Endodermal cell (in vitro differentiated cells): ENCODE measurements around the gene TAF1D. TPM values are rescaled to one million over a fixed set of nuclear protein-coding genes. Genes with fewer than 3 reads are reported as not detected.

Experiments
- DNase-seq: peaks from one replicate; pipeline ENCODE4 v3.0.0-alpha.2; 2017
- H3K27ac ChIP-seq: 2 replicates; pipeline ENCODE4 v1.5.1; 2013; ENCODE audit warnings: mild to moderate bottlenecking, low read depth, low read length, moderate library complexity
- H3K27me3 ChIP-seq: 2 replicates; pipeline ENCODE4 v1.6.1; 2013; ENCODE audit warnings: mild to moderate bottlenecking, low read length, moderate library complexity; ENCODE audit not compliant: insufficient read depth, control insufficient read depth, poor library complexity, severe bottlenecking
- H3K36me3 ChIP-seq: 2 replicates; pipeline ENCODE4 v1.7.0; 2013; ENCODE audit warnings: mild to moderate bottlenecking, low read length, moderate library complexity; ENCODE audit not compliant: control insufficient read depth, insufficient read depth
- H3K4me1 ChIP-seq: one replicate; pipeline ENCODE4 v1.7.0; 2013; ENCODE audit warnings: low read length; ENCODE audit not compliant: control insufficient read depth, insufficient read depth
- H3K4me3 ChIP-seq: 2 replicates; pipeline ENCODE4 v1.5.1; 2013; ENCODE audit warnings: mild to moderate bottlenecking, low read length, moderate library complexity
- H3K9ac ChIP-seq: 2 replicates; pipeline ENCODE4 v1.6.1; 2013; ENCODE audit warnings: mild to moderate bottlenecking, low read length, moderate library complexity; ENCODE audit not compliant: poor library complexity, severe bottlenecking; ENCODE audit errors: extremely low read depth
- H3K9me3 ChIP-seq: 2 replicates; pipeline ENCODE4 v1.6.1; 2013; ENCODE audit warnings: mild to moderate bottlenecking, low read length, moderate library complexity; ENCODE audit not compliant: control insufficient read depth
- H3K27ac Mint-ChIP-seq: 2 replicates; pipeline ENCODE4 v1.8.0; 2020; ENCODE audit warnings: mixed read lengths
- H3K27me3 Mint-ChIP-seq: 2 replicates; pipeline ENCODE4 v1.8.0; 2021; ENCODE audit warnings: mild to moderate bottlenecking, mixed read lengths; ENCODE audit not compliant: insufficient read depth
- H3K36me3 Mint-ChIP-seq: 2 replicates; pipeline ENCODE4 v1.8.0; 2020; ENCODE audit warnings: low read depth, mixed read lengths
- H3K4me1 Mint-ChIP-seq: 2 replicates; pipeline ENCODE4 v1.8.0; 2020; ENCODE audit warnings: mixed read lengths
- H3K4me3 Mint-ChIP-seq: 2 replicates; pipeline ENCODE4 v1.8.0; 2020; ENCODE audit warnings: mild to moderate bottlenecking, moderate library complexity, mixed read lengths
- H3K9me3 Mint-ChIP-seq: 2 replicates; pipeline ENCODE4 v1.8.0; 2020; ENCODE audit warnings: mild to moderate bottlenecking, mixed read lengths
- CTCF ChIP-seq: fragments of 200-600 bp; sonication (generic); conservative IDR thresholded peaks from 2 replicates; pipeline ENCODE4 v1.5.0; 2021; ENCODE audit warnings: antibody characterized with exemption, mild to moderate bottlenecking
- WGBS, 2 experiments: methylation state at CpG; one replicate each; pipeline versions ENCODE4 v1.1.5 to v1.1.7; 2013; ENCODE audit warnings: missing lambda C conversion rate in 2 of 2, mixed read lengths in 1 of 2; ENCODE audit not compliant: insufficient coverage in 1 of 2, insufficient read length in 1 of 2; 5-methylcytosine and 5-hydroxymethylcytosine counted together
- total RNA-seq, 2 donors: library from RNA; stranded (reverse); fragmentation: NEBNext Ultra II Directional in 1 of 2; extraction: Animal tissue kit (Norgen Biotek cat#: 25700) in 1 of 2; gene quantifications; 2 replicates in 1 of 2; 3 replicates in 1 of 2; pipeline ENCODE4 v1.2.1, GENCODE V29; 2021

The TAF1D gene
- total RNA-seq, 2 donors from 2014 or later = 195 to 231 TPM

- Mint-ChIP-seq H3K9me3 (no peaks in the 10 kb centered on the region), H3K4me1 (peaks cover 5% of the 10 kb centered on the region)
- H3K4me3 ChIP-seq = no peak overlapping the region
Measured at GRCh38 chr11:93757924-93758865, 16.9 kb upstream of the TAF1D start.

GRCh38 chr11:93757301-93757700, 16.0 kb upstream of the TAF1D start:
- peaks cover 54% of the 10 kb centered on the region for H3K36me3 ChIP-seq
- 94 to 95% methylated on average over 2 to 3 of the region's 3 CpGs for WGBS, 2 experiments
- H3K27ac ChIP-seq = no peak overlapping the region

More at GRCh38 chr11:93757924-93758865, 16.9 kb upstream of the TAF1D start:
- H3K9ac ChIP-seq = no peak overlapping the region
- WGBS, 2 experiments = 93 to 97% methylated on average over 20 to 38 of the region's 38 CpGs
- peaks cover 54% of the 10 kb centered on the region for H3K36me3 Mint-ChIP-seq
- H3K4me1 ChIP-seq = no peaks in the 10 kb centered on the region
- H3K27me3 ChIP-seq = no peaks in the 10 kb centered on the region
- peaks cover 63% of the 10 kb centered on the region for H3K36me3 ChIP-seq
- no peak overlapping the region for H3K4me3 Mint-ChIP-seq
- no peak overlapping the region for H3K27ac ChIP-seq
- no peak for DNase-seq
- no peaks in the 10 kb centered on the region for H3K9me3 ChIP-seq
- TF ChIP-seq CTCF = no peak
- no peak overlapping the region for H3K27ac Mint-ChIP-seq
- H3K27me3 Mint-ChIP-seq = no peaks in the 10 kb centered on the region

GRCh38 chr11:93756748-93757147, 15.5 kb upstream of the TAF1D start:
- H3K36me3 Mint-ChIP-seq = peaks cover 58% of the 10 kb centered on the region
- no peaks in the 10 kb centered on the region for H3K4me1 ChIP-seq
- no peaks in the 10 kb centered on the region for H3K27me3 Mint-ChIP-seq
- TF ChIP-seq CTCF = no peak
- no peak overlapping the region for H3K9ac ChIP-seq
- H3K27ac Mint-ChIP-seq = no peak overlapping the region
- H3K4me1 Mint-ChIP-seq = peaks cover 5% of the 10 kb centered on the region
- H3K36me3 ChIP-seq = peaks cover 53% of the 10 kb centered on the region
- no peaks in the 10 kb centered on the region for H3K9me3 ChIP-seq
- WGBS, 2 experiments = 83% methylated on average over 3 of the region's 3 CpGs; no CpG with 5 or more reads in 1 of the 2 experiments
- H3K9me3 Mint-ChIP-seq = no peaks in the 10 kb centered on the region
- no peak overlapping the region for H3K4me3 ChIP-seq
- no peak overlapping the region for H3K27ac ChIP-seq
- H3K27me3 ChIP-seq = no peaks in the 10 kb centered on the region
- H3K4me3 Mint-ChIP-seq = no peak overlapping the region
- no peak for DNase-seq

More at GRCh38 chr11:93757301-93757700, 16.0 kb upstream of the TAF1D start:
- no peaks in the 10 kb centered on the region for H3K27me3 Mint-ChIP-seq
- H3K27me3 ChIP-seq = no peaks in the 10 kb centered on the region
- peaks cover 5% of the 10 kb centered on the region for H3K4me1 Mint-ChIP-seq
- no peak overlapping the region for H3K27ac Mint-ChIP-seq
- no peak overlapping the region for H3K9ac ChIP-seq
- DNase-seq = no peak
- TF ChIP-seq CTCF = no peak
- H3K36me3 Mint-ChIP-seq = peaks cover 54% of the 10 kb centered on the region
- H3K4me3 Mint-ChIP-seq = no peak overlapping the region
- no peak overlapping the region for H3K4me3 ChIP-seq
- no peaks in the 10 kb centered on the region for H3K9me3 ChIP-seq
- H3K4me1 ChIP-seq = no peaks in the 10 kb centered on the region
- H3K9me3 Mint-ChIP-seq = no peaks in the 10 kb centered on the region
